Activated CD8-positive, alpha-beta T cell treated with anti-CD3 and anti-CD28 coated beads for 36 hours (primary cell): Measurements from ENCODE around the gene PSD4. TPM values are rescaled to one million over a fixed set of nuclear protein-coding genes. Genes with fewer than 3 reads are reported as not detected.

Source experiments
- ATAC-seq: fragments of 200-7000 bp; cut with Tn5 transposase; one replicate; pipeline ENCODE4 v1.10.0; 2021; ENCODE audit warnings: mild to moderate bottlenecking, moderate library complexity
- CTCF ChIA-PET: fragments of 350-600 bp; sonication (Branson Sonifier 250); formaldehyde crosslinking; loops from one replicate; lab custom pipeline; 2021; ENCODE audit warnings: antibody characterized with exemption; lab: Charles Lee
- POLR2A ChIA-PET: fragments of 350-600 bp; sonication (Branson Sonifier 250); formaldehyde crosslinking; loops from one replicate; lab custom pipeline; 2021; ENCODE audit warnings: antibody characterized with exemption; lab: Charles Lee
- DNase-seq: peaks from one replicate; pipeline ENCODE4 v3.0.0-alpha.2; 2020
- H3K27ac Mint-ChIP-seq: one replicate; pipeline ENCODE4 v1.8.0; 2021; ENCODE audit warnings: mild to moderate bottlenecking, mixed read lengths
- H3K27me3 Mint-ChIP-seq: one replicate; pipeline ENCODE4 v1.8.0; 2021; ENCODE audit warnings: mixed read lengths
- H3K36me3 Mint-ChIP-seq: one replicate; pipeline ENCODE4 v1.8.0; 2021; ENCODE audit warnings: low read depth, mixed read lengths
- H3K4me1 Mint-ChIP-seq: one replicate; pipeline ENCODE4 v1.8.0; 2021; ENCODE audit warnings: low read depth, mixed read lengths
- H3K4me3 Mint-ChIP-seq: one replicate; pipeline ENCODE4 v1.8.0; 2021; ENCODE audit warnings: mild to moderate bottlenecking, moderate library complexity, mixed read lengths
- H3K9me3 Mint-ChIP-seq: one replicate; pipeline ENCODE4 v1.8.0; 2021; ENCODE audit warnings: mixed read lengths
- intact Hi-C: fragments of 100-400 bp; cut with micrococcal nuclease; formaldehyde crosslinking; loops from one replicate; pipeline ENCODE4 v1.10.0; 2022
- total RNA-seq, 2 experiments: library from RNA; stranded (reverse); gene quantifications; one replicate each; pipeline ENCODE4 v1.2.3, GENCODE V29; 2021
- TF ChIP-seq, protein P1 (sequence below): fragments of 200-600 bp; IDR thresholded peaks from one replicate; pipeline ENCODE4 v1.8.0; 2022; ENCODE audit warnings: antibody characterized with exemption, mild to moderate bottlenecking

The PSD4 gene
- total RNA-seq, 2 experiments from 2014 or later = 247 to 251 TPM

DNA sequence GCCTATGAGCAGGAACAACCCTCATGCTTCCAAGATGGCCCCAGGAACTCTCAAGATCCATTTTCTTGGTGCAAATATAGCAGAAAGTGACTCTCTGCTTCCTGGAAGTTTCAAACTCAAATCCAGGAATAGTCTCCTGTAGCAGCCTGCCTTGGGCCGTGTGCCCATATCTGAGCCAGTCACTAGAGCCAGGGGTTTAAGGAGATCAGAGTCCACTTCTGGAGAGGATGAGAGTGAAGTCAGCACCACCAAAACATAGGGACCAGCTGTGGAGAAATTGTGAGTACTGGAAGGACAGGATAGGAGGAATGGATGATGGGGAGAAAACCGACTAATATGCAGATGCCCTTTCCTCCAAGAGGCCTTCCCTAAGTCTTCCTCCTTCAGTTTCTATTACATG is 33.2 kb downstream of the PSD4 start:
- ChIA-PET POLR2A (interaction anchor here (1.7 kb wide), 1 partner anchor 32 kb away, joined by 4 read pairs; no protein-coding TSS in a partner anchor), CTCF (interaction anchor here (1.2 to 12.4 kb wide), 5 partner anchors 10 to 163 kb away, joined by 3 to 212 read pairs (median 7); no protein-coding TSS in a partner anchor)
- H3K4me3 Mint-ChIP-seq = no peak overlapping the region
- peaks cover 16% of the 10 kb centered on the region for H3K4me1 Mint-ChIP-seq
- no peak overlapping the region for H3K27ac Mint-ChIP-seq
- TF ChIP-seq, protein P1, sequence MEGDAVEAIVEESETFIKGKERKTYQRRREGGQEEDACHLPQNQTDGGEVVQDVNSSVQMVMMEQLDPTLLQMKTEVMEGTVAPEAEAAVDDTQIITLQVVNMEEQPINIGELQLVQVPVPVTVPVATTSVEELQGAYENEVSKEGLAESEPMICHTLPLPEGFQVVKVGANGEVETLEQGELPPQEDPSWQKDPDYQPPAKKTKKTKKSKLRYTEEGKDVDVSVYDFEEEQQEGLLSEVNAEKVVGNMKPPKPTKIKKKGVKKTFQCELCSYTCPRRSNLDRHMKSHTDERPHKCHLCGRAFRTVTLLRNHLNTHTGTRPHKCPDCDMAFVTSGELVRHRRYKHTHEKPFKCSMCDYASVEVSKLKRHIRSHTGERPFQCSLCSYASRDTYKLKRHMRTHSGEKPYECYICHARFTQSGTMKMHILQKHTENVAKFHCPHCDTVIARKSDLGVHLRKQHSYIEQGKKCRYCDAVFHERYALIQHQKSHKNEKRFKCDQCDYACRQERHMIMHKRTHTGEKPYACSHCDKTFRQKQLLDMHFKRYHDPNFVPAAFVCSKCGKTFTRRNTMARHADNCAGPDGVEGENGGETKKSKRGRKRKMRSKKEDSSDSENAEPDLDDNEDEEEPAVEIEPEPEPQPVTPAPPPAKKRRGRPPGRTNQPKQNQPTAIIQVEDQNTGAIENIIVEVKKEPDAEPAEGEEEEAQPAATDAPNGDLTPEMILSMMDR = no peak
- no peaks in the 10 kb centered on the region for H3K9me3 Mint-ChIP-seq
- intact Hi-C loops = no loop called here
- no peaks in the 10 kb centered on the region for H3K27me3 Mint-ChIP-seq
- no peak for ATAC-seq
- DNase-seq = no peak
- H3K36me3 Mint-ChIP-seq = peaks cover 5% of the 10 kb centered on the region

DNA sequence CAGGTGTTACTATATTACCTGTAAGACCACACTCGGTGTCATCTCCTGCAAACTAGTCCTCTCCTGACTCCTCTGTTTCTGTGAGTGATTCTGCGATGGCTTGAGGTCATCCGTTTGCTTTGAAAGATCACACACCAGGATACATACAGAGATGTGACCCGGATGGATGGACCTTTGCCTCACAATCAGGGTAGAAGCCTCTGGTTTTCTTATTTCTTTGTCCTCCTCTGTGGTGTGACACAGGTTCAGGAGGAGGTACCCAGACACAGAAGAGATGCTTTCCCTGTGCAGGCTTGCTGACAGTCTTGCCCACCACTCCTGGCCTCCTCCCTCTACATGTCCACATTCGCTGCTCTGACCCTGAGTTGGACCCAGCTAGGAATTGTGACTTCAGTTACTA is 34.6 kb downstream of the PSD4 start:
- H3K4me1 Mint-ChIP-seq = peaks cover 13% of the 10 kb centered on the region
- TF ChIP-seq, protein P1 = no peak
- no peaks in the 10 kb centered on the region for H3K27me3 Mint-ChIP-seq
- no peak for DNase-seq
- intact Hi-C loops = no loop called here
- no peak for ATAC-seq
- no peak overlapping the region for H3K4me3 Mint-ChIP-seq
- H3K9me3 Mint-ChIP-seq = no peaks in the 10 kb centered on the region
- CTCF ChIA-PET = no interaction called here
- no peaks in the 10 kb centered on the region for H3K36me3 Mint-ChIP-seq
- POLR2A ChIA-PET = no interaction called here
- no peak overlapping the region for H3K27ac Mint-ChIP-seq

DNA sequence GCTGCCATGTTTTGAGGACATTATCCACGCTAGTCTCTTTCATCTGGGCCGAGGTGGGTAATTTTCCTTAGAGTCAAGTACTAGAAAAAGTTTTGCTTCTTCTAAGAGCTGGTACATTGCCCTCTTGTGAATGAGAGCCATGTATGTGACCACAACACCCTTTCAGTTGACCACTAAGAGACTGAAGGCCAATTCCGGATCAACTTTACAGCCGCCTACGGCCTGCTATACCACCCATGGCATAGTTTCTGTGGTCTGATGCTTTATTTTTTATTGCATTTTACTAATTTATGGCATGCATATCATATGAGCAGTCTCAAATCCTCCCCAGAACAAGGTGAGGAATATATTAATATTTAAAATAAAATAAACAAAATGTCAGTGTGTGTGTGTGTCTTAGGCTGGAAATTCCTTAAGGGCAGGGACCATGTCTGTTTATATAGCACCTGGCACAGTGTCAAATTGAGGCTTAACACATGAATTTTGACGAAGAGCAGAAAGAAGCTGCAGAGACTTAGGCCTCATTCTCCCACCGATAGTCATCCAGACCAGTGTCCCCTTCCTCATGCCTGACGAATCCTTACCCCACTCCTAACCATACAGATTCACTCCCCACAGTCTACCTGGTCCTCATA is 35.4 kb downstream of the PSD4 start:
- no peaks in the 10 kb centered on the region for H3K36me3 Mint-ChIP-seq
- POLR2A ChIA-PET = interaction anchor here (1.5 kb wide), 1 partner anchor 14 kb away, joined by 3 read pairs; no protein-coding TSS in a partner anchor
- ATAC-seq (no peak), DNase-seq (no peak)
- H3K27me3 Mint-ChIP-seq = no peaks in the 10 kb centered on the region
- no peaks in the 10 kb centered on the region for H3K9me3 Mint-ChIP-seq
- intact Hi-C loops = no loop called here
- CTCF ChIA-PET = no interaction called here
- H3K4me1 Mint-ChIP-seq = peaks cover 11% of the 10 kb centered on the region
- no peak overlapping the region for H3K27ac Mint-ChIP-seq
- H3K4me3 Mint-ChIP-seq = no peak overlapping the region
- TF ChIP-seq, protein P1 = no peak

DNA sequence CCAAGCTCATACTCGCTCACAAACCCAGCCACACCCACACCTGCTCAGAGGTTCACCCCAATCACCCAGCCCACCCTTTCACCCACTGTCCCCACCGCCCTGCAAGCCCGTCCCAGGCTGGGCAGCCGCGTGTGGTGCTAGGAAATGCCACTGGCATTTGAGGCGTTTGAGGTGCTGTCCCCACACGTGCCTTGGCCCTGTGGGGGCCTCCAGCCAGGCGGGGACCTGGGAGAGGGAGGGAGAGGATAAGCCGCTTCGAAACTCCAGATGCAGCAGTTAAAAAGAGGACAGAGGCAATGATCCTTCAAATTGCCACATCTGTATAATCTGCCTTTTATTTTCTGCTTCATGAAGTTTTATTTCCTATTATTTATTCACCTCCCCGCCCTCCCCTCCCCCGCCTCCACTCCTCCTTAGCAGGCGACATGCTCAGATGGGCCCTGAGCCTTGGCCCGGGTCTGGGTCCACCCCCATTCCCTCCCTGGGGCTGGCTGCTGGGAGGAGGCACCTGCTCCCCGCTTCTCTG is 35.9 kb downstream of the PSD4 start:
- DNase-seq (no peak), ATAC-seq (no peak)
- no peak overlapping the region for H3K27ac Mint-ChIP-seq
- H3K36me3 Mint-ChIP-seq = no peaks in the 10 kb centered on the region
- H3K9me3 Mint-ChIP-seq = no peaks in the 10 kb centered on the region
- H3K4me3 Mint-ChIP-seq = no peak overlapping the region
- H3K27me3 Mint-ChIP-seq = no peaks in the 10 kb centered on the region
- intact Hi-C loops = no loop called here
- TF ChIP-seq, protein P1 = no peak
- POLR2A ChIA-PET = interaction anchor here (1.5 kb wide), 1 partner anchor 13 kb away, joined by 3 read pairs; no protein-coding TSS in a partner anchor
- peaks cover 5% of the 10 kb centered on the region for H3K4me1 Mint-ChIP-seq
- CTCF ChIA-PET = no interaction called here
